ENCODE results near the gene SF3B4.

DNA sequence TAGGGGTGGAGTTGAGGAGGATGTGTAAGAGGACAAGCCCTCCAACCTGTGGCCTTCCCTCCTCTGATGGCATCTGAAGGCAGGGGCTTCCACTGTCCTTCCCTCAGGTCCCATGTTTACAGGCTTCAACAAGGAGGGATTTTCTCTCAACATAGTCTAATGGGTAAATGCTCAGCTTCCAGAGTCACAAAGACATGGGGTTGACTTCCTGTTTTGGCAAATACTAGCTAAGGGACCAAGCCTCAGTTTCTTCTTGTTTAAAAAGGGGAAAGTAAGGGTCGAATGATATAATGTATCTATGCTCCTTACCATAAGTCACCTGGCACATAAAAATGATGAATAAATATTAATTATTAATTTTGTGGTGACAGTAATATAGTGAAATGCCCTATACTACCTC is 13.1 kb downstream of the SF3B4 start:
- TF ChIP-seq, protein P1, sequence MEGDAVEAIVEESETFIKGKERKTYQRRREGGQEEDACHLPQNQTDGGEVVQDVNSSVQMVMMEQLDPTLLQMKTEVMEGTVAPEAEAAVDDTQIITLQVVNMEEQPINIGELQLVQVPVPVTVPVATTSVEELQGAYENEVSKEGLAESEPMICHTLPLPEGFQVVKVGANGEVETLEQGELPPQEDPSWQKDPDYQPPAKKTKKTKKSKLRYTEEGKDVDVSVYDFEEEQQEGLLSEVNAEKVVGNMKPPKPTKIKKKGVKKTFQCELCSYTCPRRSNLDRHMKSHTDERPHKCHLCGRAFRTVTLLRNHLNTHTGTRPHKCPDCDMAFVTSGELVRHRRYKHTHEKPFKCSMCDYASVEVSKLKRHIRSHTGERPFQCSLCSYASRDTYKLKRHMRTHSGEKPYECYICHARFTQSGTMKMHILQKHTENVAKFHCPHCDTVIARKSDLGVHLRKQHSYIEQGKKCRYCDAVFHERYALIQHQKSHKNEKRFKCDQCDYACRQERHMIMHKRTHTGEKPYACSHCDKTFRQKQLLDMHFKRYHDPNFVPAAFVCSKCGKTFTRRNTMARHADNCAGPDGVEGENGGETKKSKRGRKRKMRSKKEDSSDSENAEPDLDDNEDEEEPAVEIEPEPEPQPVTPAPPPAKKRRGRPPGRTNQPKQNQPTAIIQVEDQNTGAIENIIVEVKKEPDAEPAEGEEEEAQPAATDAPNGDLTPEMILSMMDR (IDR thresholded peaks at IDR 0.05; ENCODE audit: low read depth, low read length) = no peak
- TF ChIP-seq MYC (IDR thresholded peaks at IDR 0.05; ENCODE audit: low read depth, low read length) = no peak
